ENCODE results near the gene OR5K1. TPM values are rescaled to one million over a fixed set of nuclear protein-coding genes. Genes with fewer than 3 reads are reported as not detected.

OR5K1 gene
- total and polyA plus RNA-seq, 2 of the 8 experiments (the other 6 are each of a cell fraction or from before 2014, with no cell fraction given): not detected

GRCh38 chr3:98434412-98434811 is 28.6 kb upstream of the OR5K1 start:
- DNase-seq (ENCODE audit: low read depth in 1 of 2, low spot score in 2 of 2) (no peak), FAIRE-seq (no peak)
- H4K8ac ChIP-seq (ENCODE audit: extremely low read depth, insufficient read depth, low read length): no peak overlapping the region
- ChIA-PET POLR2A (ENCODE audit: partially characterized antibody) (no interaction called here), CTCF (ENCODE audit: partially characterized antibody) (no interaction called here)
- no peak overlapping the region for H4K91ac ChIP-seq (replicated peaks; ENCODE audit: insufficient read length, low read length)
- no peaks in the 10 kb centered on the region for H3K79me2 ChIP-seq (ENCODE audit: control insufficient read depth in 1 of 2, insufficient read depth in 2 of 2, low read length in 2 of 2)
- H3K23me2 ChIP-seq (ENCODE audit: low read depth, low read length): no peaks in the 10 kb centered on the region
- no peak overlapping the region for H3K27ac ChIP-seq (ENCODE audit: low read depth, low read length)
- WGBS, 2 experiments (ENCODE audit: extremely low coverage in 1 of 2, insufficient coverage in 1 of 2, insufficient read length in 1 of 2, insufficient replicate concordance in 2 of 2, low coverage in 1 of 2, low lambda C conversion rate in 2 of 2, missing lambda C conversion rate in 1 of 2): 91% methylated on average over 4 of the region's 4 CpGs; no CpG with 5 or more reads in 1 of the 2 experiments
- H3K36me3 ChIP-seq (ENCODE audit: control insufficient read depth in 2 of 4, insufficient read depth in 4 of 4, low read length in 3 of 4): no peaks in the 10 kb centered on the region
- H2AK5ac ChIP-seq (ENCODE audit: low read depth, low read length): no peak overlapping the region
- H3K27me3 ChIP-seq (replicated peaks in 1 of 4; ENCODE audit: control insufficient read depth in 3 of 4, extremely low read depth in 1 of 4, insufficient read depth in 3 of 4, low read length in 3 of 4): no peaks in the 10 kb centered on the region
- H3K4me3 ChIP-seq (ENCODE audit: extremely low read depth in 1 of 4, insufficient read depth in 2 of 4, low read depth in 3 of 4, low read length in 4 of 4): no peak overlapping the region
- no peak overlapping the region for H3K56ac ChIP-seq (replicated peaks; ENCODE audit: insufficient read length, low read depth, low read length)
- no peak overlapping the region for H3K14ac ChIP-seq (ENCODE audit: insufficient read length)
- H3K79me1 ChIP-seq (ENCODE audit: low read depth, low read length): no peaks in the 10 kb centered on the region
- H2BK20ac ChIP-seq (ENCODE audit: low read length): no peak overlapping the region
- no peak overlapping the region for H2BK120ac ChIP-seq (replicated peaks; ENCODE audit: low read depth, low read length)
- no peak overlapping the region for H3K4ac ChIP-seq (replicated peaks; ENCODE audit: insufficient read length, low read depth, low read length)
- no peaks in the 10 kb centered on the region for H3K4me1 ChIP-seq (replicated peaks in 1 of 4; ENCODE audit: control insufficient read depth in 3 of 4, insufficient read depth in 4 of 4, low read length in 3 of 4)
- no peak overlapping the region for H4K5ac ChIP-seq (ENCODE audit: insufficient read length, low read depth, low read length)
- H3K18ac ChIP-seq (ENCODE audit: extremely low read depth, low read length): no peak overlapping the region
- H2AFZ ChIP-seq (ENCODE audit: low read length): 0 out of 2 replicates have a peak overlapping the region, but pooled peaks have one; percentile 51
- H2BK5ac ChIP-seq (ENCODE audit: low read depth, low read length): no peak overlapping the region
- H3K23ac ChIP-seq (ENCODE audit: insufficient read length): no peak overlapping the region
- 0 out of 4 replicates have a peak, but pooled peaks cover 0 to 4% of the 10 kb centered on the region in 2 experiments for H3K9me3 ChIP-seq (ENCODE audit: insufficient read depth in 2 of 2, low read depth in 1 of 2, low read length in 1 of 2)
- no peak overlapping the region for H3K4me2 ChIP-seq (ENCODE audit: insufficient read depth in 1 of 2, low read depth in 2 of 2, low read length in 2 of 2)
- H4K20me1 ChIP-seq (replicated peaks in 1 of 2; ENCODE audit: control insufficient read depth in 1 of 2, insufficient read depth in 2 of 2, low read length in 2 of 2): no peaks in the 10 kb centered on the region
- H2BK15ac ChIP-seq (ENCODE audit: low read length): no peak overlapping the region
- no peak overlapping the region for H3K9ac ChIP-seq (replicated peaks in 1 of 4; ENCODE audit: extremely low read depth in 1 of 4, low read depth in 3 of 4, low read length in 3 of 4)
- H2BK12ac ChIP-seq (ENCODE audit: low read depth, low read length): no peak overlapping the region
- no peak for TF ChIP-seq BRCA1 (IDR thresholded peaks at IDR 0.05; ENCODE audit: low read depth, low read length)
- TF ChIP-seq RAD21 (IDR thresholded peaks at IDR 0.05 in 1 of 2, conservative IDR thresholded peaks at IDR 0.05 in 1 of 2; ENCODE audit: low read depth in 2 of 2, low read length in 2 of 2): no peak
- TF ChIP-seq FOSL1 (IDR thresholded peaks at IDR 0.05; ENCODE audit: insufficient read depth, low read depth, low read length): no peak
- TF ChIP-seq HDAC2 (IDR thresholded peaks at IDR 0.05; ENCODE audit: borderline replicate concordance in 1 of 2, low read depth in 2 of 2, low read length in 2 of 2): no peak
- no peak for TF ChIP-seq SAP30 (IDR thresholded peaks at IDR 0.05; ENCODE audit: insufficient read depth, insufficient replicate concordance, low read length)
- TF ChIP-seq E2F6 (IDR thresholded peaks at IDR 0.05): no peak
- no peak for TF ChIP-seq TCF12 (IDR thresholded peaks at IDR 0.05; ENCODE audit: low read depth, low read length)
- TF ChIP-seq KDM1A (IDR thresholded peaks at IDR 0.05; ENCODE audit: borderline replicate concordance, low read length): no peak
- TF ChIP-seq CREB1 (IDR thresholded peaks at IDR 0.05): no peak
- TF ChIP-seq TAF1 (IDR thresholded peaks at IDR 0.05; ENCODE audit: low read depth, low read length): no peak
- TF ChIP-seq KDM4A (IDR thresholded peaks at IDR 0.05; ENCODE audit: low read depth, low read length, severe bottlenecking): no peak
- no peak for TF ChIP-seq CBX5 (IDR thresholded peaks at IDR 0.05; ENCODE audit: low read depth, low read length)
- TF ChIP-seq ATF3 (IDR thresholded peaks at IDR 0.05; ENCODE audit: insufficient read depth, low read depth, low read length): no peak

Measured in H1 (cell line).